Measurements from ENCODE around the gene IFT27.

- TF ChIP-seq EZH2 (IDR thresholded peaks at IDR 0.05; ENCODE audit: low read length, missing control alignments) = no peak
- TF ChIP-seq CTCF (conservative IDR thresholded peaks at IDR 0.05 in 1 of 2, IDR thresholded peaks at IDR 0.05 in 1 of 2; ENCODE audit: low read depth in 1 of 2, low read length in 2 of 2) = no peak
These were observed 7.8 kb downstream of the IFT27 start for GRCh38 chr22:36768141-36768540.
